Colonic mucosa (tissue), 4 donors: ENCODE measurements around the gene NOS1AP. TPM values are rescaled to one million over a fixed set of nuclear protein-coding genes. Genes with fewer than 3 reads are reported as not detected.
A peak's percentile ranks its signal among the peaks of the same experiment; 100 is the strongest.

ENCODE experiments used
- DNase-seq: peaks from one replicate; pipeline ENCODE4 v3.0.0-alpha.2; 2020
- H3K27ac ChIP-seq: fragments of 200-600 bp; one replicate; pipeline ENCODE4 v1.8.0; 2021
- H3K27me3 ChIP-seq: fragments of 200-600 bp; one replicate; pipeline ENCODE4 v1.8.0; 2021
- H3K36me3 ChIP-seq: fragments of 200-600 bp; one replicate; pipeline ENCODE4 v1.8.0; 2021
- H3K4me1 ChIP-seq: fragments of 200-600 bp; one replicate; pipeline ENCODE4 v1.8.0; 2021; ENCODE audit warnings: mild to moderate bottlenecking
- H3K4me3 ChIP-seq: fragments of 200-600 bp; one replicate; pipeline ENCODE4 v1.8.0; 2021
- H3K9ac ChIP-seq, 2 donors: one replicate each; pipeline ENCODE4 v1.7.0; 2013; ENCODE audit warnings: control low read depth in 2 of 2, low read depth in 2 of 2, low read length in 2 of 2
- H3K9me3 ChIP-seq: fragments of 200-600 bp; one replicate; pipeline ENCODE4 v1.8.0; 2021
- CTCF ChIP-seq: fragments of 200-600 bp; IDR thresholded peaks from one replicate; pipeline ENCODE4 v1.8.0; 2022; ENCODE audit warnings: antibody characterized with exemption, mild to moderate bottlenecking
- intact Hi-C: fragments of 100-400 bp; cut with DNase I; formaldehyde crosslinking; loops from one replicate; pipeline ENCODE4 v1.14.1; 2022
- total RNA-seq, 2 donors: library from RNA; stranded (reverse); fragmentation: NEBNext Ultra II Directional in 1 of 2; extraction: Animal tissue kit (Norgen Biotek cat#: 25700) in 1 of 2; gene quantifications; one replicate each; pipeline ENCODE4 v1.2.1, GENCODE V29; 2021
- donor health status: healthy.
- donor health status: DM: no; HTN: no; CAD: no.
- donor health status: DM: no; HTN: no; CAD: no.

The NOS1AP gene
- total RNA-seq, 2 donors from 2014 or later: 9.0 to 14.4 TPM

GRCh38 chr1:162214202-162214601 lies 144.7 kb downstream of the NOS1AP start:
- no peak for DNase-seq
- Histone ChIP-seq H3K4me3 (no peak overlapping the region), H3K9ac (no peak overlapping the region), H3K36me3 (no peaks in the 10 kb centered on the region), H3K4me1 (peaks cover 13% of the 10 kb centered on the region), H3K9me3 (no peaks in the 10 kb centered on the region), H3K27me3 (no peaks in the 10 kb centered on the region), H3K27ac (no peak overlapping the region)
- intact Hi-C loops: no loop called here
- TF ChIP-seq CTCF: no peak

- Histone ChIP-seq H3K27ac (peak overlapping the region; percentile 22), H3K36me3 (no peaks in the 10 kb centered on the region), H3K4me1 (peaks cover 13% of the 10 kb centered on the region), H3K9ac (no peak overlapping the region), H3K27me3 (no peaks in the 10 kb centered on the region), H3K4me3 (no peak overlapping the region), H3K9me3 (no peaks in the 10 kb centered on the region)
- peak; percentile 67 for DNase-seq
- no peak for TF ChIP-seq CTCF
- intact Hi-C loops: no loop called here
Measured at GRCh38 chr1:162215902-162216301, 146.4 kb downstream of the NOS1AP start.

- H3K36me3 ChIP-seq: no peaks in the 10 kb centered on the region
- no peak overlapping the region for H3K4me3 ChIP-seq
- no peak overlapping the region for H3K9ac ChIP-seq
- no peak overlapping the region for H3K27ac ChIP-seq
- DNase-seq: no peak
- no peak for TF ChIP-seq CTCF
- intact Hi-C loops: no loop called here
- H3K9me3 ChIP-seq: no peaks in the 10 kb centered on the region
- H3K4me1 ChIP-seq: peaks cover 13% of the 10 kb centered on the region
- H3K27me3 ChIP-seq: no peaks in the 10 kb centered on the region
Measured at GRCh38 chr1:162216604-162217003, 147.1 kb downstream of the NOS1AP start.

- Histone ChIP-seq H3K4me3 (no peak overlapping the region), H3K27ac (no peak overlapping the region), H3K36me3 (no peaks in the 10 kb centered on the region), H3K9ac (no peak overlapping the region), H3K9me3 (no peaks in the 10 kb centered on the region), H3K4me1 (peaks cover 9% of the 10 kb centered on the region), H3K27me3 (no peaks in the 10 kb centered on the region)
- no peak for DNase-seq
- TF ChIP-seq CTCF: no peak
- intact Hi-C loops: no loop called here
Measured at GRCh38 chr1:162217706-162218105, 148.2 kb downstream of the NOS1AP start.

- no peak overlapping the region for H3K27ac ChIP-seq
- H3K36me3 ChIP-seq: no peaks in the 10 kb centered on the region
- no peak overlapping the region for H3K4me3 ChIP-seq
- H3K9ac ChIP-seq: no peak overlapping the region
- no peak for TF ChIP-seq CTCF
- H3K4me1 ChIP-seq: peaks cover 6% of the 10 kb centered on the region
- H3K27me3 ChIP-seq: no peaks in the 10 kb centered on the region
- intact Hi-C loops: no loop called here
- H3K9me3 ChIP-seq: no peaks in the 10 kb centered on the region
- DNase-seq: no peak
Measured at GRCh38 chr1:162218546-162218945, 149.1 kb downstream of the NOS1AP start.

GRCh38 chr1:162218975-162219374 lies 149.5 kb downstream of the NOS1AP start:
- Histone ChIP-seq H3K9me3 (no peaks in the 10 kb centered on the region), H3K9ac (no peak overlapping the region), H3K27ac (no peak overlapping the region), H3K4me3 (no peak overlapping the region), H3K4me1 (peaks cover 6% of the 10 kb centered on the region), H3K27me3 (no peaks in the 10 kb centered on the region), H3K36me3 (no peaks in the 10 kb centered on the region)
- TF ChIP-seq CTCF: no peak
- DNase-seq: no peak
- intact Hi-C loops: no loop called here
